Measurements from ENCODE around the gene TBC1D22A.

TBC1D22A gene

GRCh38 chr22:47210112-47210657 is 447.7 kb downstream of the TBC1D22A start:
- H3K36me3 ChIP-seq (ENCODE audit: insufficient read depth, low read length): no peaks in the 10 kb centered on the region
- no peaks in the 10 kb centered on the region for H3K9me3 ChIP-seq (ENCODE audit: low read length)
- H2AFZ ChIP-seq (ENCODE audit: low read depth, low read length): no peak overlapping the region
- H3K4me3 ChIP-seq (ENCODE audit: low read length): no peak overlapping the region
- H3K27me3 ChIP-seq (ENCODE audit: insufficient read depth, low read length): no peaks in the 10 kb centered on the region
- H3K4me1 ChIP-seq (ENCODE audit: insufficient read depth, low read length): no peaks in the 10 kb centered on the region

- Histone ChIP-seq H3K9me3 (ENCODE audit: low read length) (no peaks in the 10 kb centered on the region), H3K4me3 (ENCODE audit: low read length) (no peak overlapping the region), H2AFZ (ENCODE audit: low read depth, low read length) (no peak overlapping the region), H3K36me3 (ENCODE audit: insufficient read depth, low read length) (no peaks in the 10 kb centered on the region), H3K4me1 (ENCODE audit: insufficient read depth, low read length) (no peaks in the 10 kb centered on the region), H3K27me3 (ENCODE audit: insufficient read depth, low read length) (no peaks in the 10 kb centered on the region)
Measured at GRCh38 chr22:47210686-47211085, 448.2 kb downstream of the TBC1D22A start.

GRCh38 chr22:47213571-47214230 is 451.3 kb downstream of the TBC1D22A start:
- no peaks in the 10 kb centered on the region for H3K4me1 ChIP-seq (ENCODE audit: insufficient read depth, low read length)
- no peaks in the 10 kb centered on the region for H3K36me3 ChIP-seq (ENCODE audit: insufficient read depth, low read length)
- H3K27me3 ChIP-seq (ENCODE audit: insufficient read depth, low read length): peaks cover 2% of the 10 kb centered on the region
- H3K4me3 ChIP-seq (ENCODE audit: low read length): no peak overlapping the region
- no peak overlapping the region for H2AFZ ChIP-seq (ENCODE audit: low read depth, low read length)
- H3K9me3 ChIP-seq (ENCODE audit: low read length): no peaks in the 10 kb centered on the region

- Histone ChIP-seq H2AFZ (ENCODE audit: low read depth, low read length) (no peak overlapping the region), H3K27me3 (ENCODE audit: insufficient read depth, low read length) (peaks cover 2% of the 10 kb centered on the region), H3K9me3 (ENCODE audit: low read length) (no peaks in the 10 kb centered on the region), H3K4me1 (ENCODE audit: insufficient read depth, low read length) (no peaks in the 10 kb centered on the region), H3K36me3 (ENCODE audit: insufficient read depth, low read length) (no peaks in the 10 kb centered on the region), H3K4me3 (ENCODE audit: low read length) (no peak overlapping the region)
Measured at GRCh38 chr22:47215851-47216250, 453.4 kb downstream of the TBC1D22A start.

- Histone ChIP-seq H2AFZ (ENCODE audit: low read depth, low read length) (no peak overlapping the region), H3K36me3 (ENCODE audit: insufficient read depth, low read length) (no peaks in the 10 kb centered on the region), H3K9me3 (ENCODE audit: low read length) (no peaks in the 10 kb centered on the region), H3K27me3 (ENCODE audit: insufficient read depth, low read length) (peaks cover 2% of the 10 kb centered on the region), H3K4me1 (ENCODE audit: insufficient read depth, low read length) (no peaks in the 10 kb centered on the region), H3K4me3 (ENCODE audit: low read length) (no peak overlapping the region)
Measured at GRCh38 chr22:47218671-47219070, 456.2 kb downstream of the TBC1D22A start.

GRCh38 chr22:47219789-47220188 is 457.3 kb downstream of the TBC1D22A start:
- Histone ChIP-seq H3K27me3 (ENCODE audit: insufficient read depth, low read length) (peaks cover 2% of the 10 kb centered on the region), H3K36me3 (ENCODE audit: insufficient read depth, low read length) (no peaks in the 10 kb centered on the region), H3K9me3 (ENCODE audit: low read length) (no peaks in the 10 kb centered on the region), H3K4me1 (ENCODE audit: insufficient read depth, low read length) (no peaks in the 10 kb centered on the region), H3K4me3 (ENCODE audit: low read length) (no peak overlapping the region), H2AFZ (ENCODE audit: low read depth, low read length) (no peak overlapping the region)

- Histone ChIP-seq H3K36me3 (ENCODE audit: insufficient read depth, low read length) (no peaks in the 10 kb centered on the region), H3K4me1 (ENCODE audit: insufficient read depth, low read length) (no peaks in the 10 kb centered on the region), H3K4me3 (ENCODE audit: low read length) (no peak overlapping the region), H2AFZ (ENCODE audit: low read depth, low read length) (no peak overlapping the region), H3K9me3 (ENCODE audit: low read length) (no peaks in the 10 kb centered on the region), H3K27me3 (ENCODE audit: insufficient read depth, low read length) (peaks cover 2% of the 10 kb centered on the region)
Measured at GRCh38 chr22:47220752-47221151, 458.3 kb downstream of the TBC1D22A start.

GRCh38 chr22:47221840-47222615 is 459.6 kb downstream of the TBC1D22A start:
- Histone ChIP-seq H3K4me3 (ENCODE audit: low read length) (no peak overlapping the region), H3K27me3 (ENCODE audit: insufficient read depth, low read length) (peaks cover 2% of the 10 kb centered on the region), H3K36me3 (ENCODE audit: insufficient read depth, low read length) (no peaks in the 10 kb centered on the region)

More at GRCh38 chr22:47221840-47222615, 459.6 kb downstream of the TBC1D22A start:
- Histone ChIP-seq H3K9me3 (ENCODE audit: low read length) (no peaks in the 10 kb centered on the region), H2AFZ (ENCODE audit: low read depth, low read length) (no peak overlapping the region), H3K4me1 (ENCODE audit: insufficient read depth, low read length) (no peaks in the 10 kb centered on the region)
